Measurements from ENCODE around the gene UAP1L1.
A peak's percentile ranks its signal among the peaks of the same experiment; 100 is the strongest.
"Not testable (repeated sequence)": the region's sequence is repeated elsewhere in the genome, so short reads cannot be mapped to it uniquely, and the experiment has no call there.

Gene UAP1L1

DNA sequence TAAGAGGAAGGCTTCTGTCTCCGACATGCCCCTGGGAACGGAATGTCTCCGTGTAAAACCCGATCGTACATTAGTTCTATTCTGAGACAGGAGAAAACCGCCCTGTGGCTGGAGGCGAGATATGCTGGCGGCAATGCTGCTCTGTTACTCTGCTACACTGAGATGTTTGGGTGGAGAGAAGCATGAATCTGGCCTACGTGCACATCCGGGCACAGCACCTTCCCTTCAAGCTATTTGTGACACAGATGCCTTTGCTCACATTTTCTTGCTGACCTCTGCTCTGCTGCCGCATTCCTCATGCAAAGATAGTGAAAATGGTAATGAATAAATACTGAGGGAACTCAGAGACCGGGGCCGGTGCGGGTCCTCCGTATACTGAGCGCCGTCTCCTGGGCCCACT is 39.4 kb downstream of the UAP1L1 start:
- no peak for DNase-seq

DNA sequence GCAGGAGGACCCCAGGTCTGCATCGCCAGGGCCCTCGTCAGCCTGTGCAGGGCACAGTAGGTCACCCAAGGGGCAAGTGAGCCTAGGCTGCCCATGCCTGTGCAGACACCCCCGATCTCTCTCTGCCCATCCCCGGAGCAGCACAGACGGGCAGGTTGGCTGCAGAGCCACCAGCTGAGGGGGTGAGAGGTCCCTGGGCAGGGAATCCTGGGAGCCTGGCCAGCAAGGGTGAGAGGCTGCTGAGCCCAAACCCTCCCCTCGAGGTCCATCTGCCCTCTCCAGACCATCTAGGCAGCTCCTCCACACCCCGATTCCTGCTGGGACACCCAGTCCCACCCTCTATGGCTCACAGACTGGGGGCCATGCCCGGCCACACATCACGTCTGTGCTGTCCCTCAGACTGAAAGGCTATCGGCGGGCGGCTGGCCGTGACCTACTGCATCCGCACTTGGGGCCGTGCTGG is 40.0 kb downstream of the UAP1L1 start:
- no peak for DNase-seq

DNA sequence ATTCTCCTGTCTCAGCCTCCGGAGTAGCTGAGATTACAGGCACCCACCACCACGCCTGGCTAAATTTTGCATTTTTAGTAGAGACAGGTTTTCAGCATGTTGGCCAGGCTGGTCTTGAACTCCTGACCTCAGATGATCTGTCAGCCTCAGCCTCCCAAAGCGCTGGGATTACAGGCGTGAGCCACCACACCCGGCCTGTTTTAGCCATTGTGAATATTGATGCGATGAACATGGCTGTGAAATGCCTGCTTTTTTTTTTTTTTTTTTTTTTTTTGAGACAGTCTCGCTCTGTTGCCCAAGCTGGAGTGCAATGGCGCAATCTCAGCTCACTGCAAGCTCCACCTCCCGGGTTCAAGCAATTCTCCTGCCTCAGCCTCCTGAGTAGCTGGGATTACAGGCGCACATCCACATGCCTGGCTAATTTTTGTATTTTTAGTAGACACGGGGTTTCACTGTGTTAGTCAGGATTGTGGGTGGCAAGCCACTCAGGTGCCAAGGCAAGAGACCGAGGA is 40.8 kb downstream of the UAP1L1 start:
- not testable (repeated sequence) for DNase-seq

DNA sequence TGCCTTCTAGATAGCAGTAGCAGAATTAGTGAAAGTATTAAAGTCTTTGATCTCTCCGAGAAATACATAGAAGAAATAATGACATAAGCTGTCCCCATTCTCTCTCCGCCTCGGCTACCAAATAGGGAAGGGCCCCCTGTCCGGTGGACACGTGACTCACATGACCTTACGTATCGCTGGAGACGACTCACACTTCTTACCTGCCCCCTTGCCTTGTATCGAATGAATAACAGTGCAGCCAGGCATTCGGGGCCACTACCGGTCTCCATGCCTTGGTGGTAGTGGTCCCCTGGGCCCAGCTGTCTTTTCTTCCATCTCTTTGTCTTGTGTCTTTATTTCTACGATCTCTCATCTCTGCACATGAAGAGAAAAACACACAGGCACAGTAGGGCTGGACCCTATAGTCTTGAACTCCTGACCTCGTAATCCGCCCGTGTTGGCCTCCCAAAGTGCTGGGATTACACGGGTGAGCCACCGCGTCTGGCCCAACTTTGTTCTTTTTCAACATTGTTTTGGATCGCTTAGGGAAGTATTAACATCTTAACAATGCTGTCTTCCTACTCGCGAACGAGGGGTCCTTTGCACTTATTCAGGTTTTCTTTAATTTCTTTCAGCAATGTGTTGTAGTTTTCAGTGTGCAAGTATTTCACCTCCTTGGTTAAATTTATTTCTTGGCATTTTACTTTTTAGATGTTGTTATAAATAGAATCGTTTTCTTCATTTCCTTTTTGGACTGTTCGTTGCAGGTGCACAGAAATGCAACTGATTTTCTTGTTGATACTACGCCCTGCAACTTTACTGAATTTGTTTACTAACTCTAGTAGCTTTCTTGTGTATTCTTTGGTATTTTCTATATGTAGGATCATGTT is 44.8 kb downstream of the UAP1L1 start:
- not testable (repeated sequence) for DNase-seq

DNA sequence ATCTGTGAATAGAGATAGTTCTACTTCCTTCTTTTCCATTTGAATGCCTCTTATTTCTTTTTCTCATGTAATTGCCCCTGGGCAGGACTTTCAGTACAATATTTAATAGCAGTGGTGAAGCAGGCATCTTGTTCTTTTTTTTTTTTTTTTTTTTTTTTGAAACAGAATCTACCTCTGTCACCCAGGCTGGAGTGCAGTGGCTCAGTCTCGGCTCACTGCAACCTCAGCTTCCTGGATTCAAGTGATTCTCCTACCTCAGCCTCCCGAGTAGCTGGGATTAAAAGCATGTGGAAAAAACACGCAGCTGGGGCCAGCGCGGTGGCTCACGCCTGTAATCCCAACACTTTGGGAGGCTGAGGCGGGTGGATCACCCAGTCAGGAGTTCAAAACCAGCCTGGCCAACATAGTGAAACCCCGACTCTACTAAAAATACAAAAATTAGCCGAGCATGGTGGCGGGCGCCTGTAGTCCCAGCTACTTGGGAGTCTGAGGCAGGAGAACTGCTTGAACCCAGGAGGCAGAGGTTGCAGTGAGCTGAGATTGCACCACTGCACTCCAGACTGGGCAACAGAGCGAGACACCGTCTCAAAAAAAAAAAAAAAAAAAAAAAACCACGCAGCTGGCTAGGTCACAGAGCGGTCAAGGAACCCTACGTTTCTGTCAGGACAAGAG is 45.6 kb downstream of the UAP1L1 start:
- DNase-seq, result not testable (repeated sequence)

DNA sequence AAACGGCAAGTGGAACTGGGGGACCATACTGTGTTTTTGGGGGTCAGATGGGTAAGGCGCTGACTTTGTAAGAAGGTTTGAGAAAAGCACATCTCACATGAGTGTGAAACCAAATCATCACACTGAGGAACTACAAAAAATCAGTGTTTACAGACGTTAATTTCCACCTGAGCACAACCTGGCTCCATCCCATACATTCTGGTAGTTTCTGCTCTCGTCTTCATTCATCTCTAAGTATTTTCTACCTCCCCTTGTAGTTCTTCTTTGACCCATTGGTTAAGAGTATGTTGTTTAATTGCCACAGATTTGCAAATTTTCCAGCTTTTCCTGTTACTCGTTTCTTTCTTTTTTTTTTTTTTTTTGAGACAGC is 46.1 kb downstream of the UAP1L1 start:
- no peak for DNase-seq

DNA sequence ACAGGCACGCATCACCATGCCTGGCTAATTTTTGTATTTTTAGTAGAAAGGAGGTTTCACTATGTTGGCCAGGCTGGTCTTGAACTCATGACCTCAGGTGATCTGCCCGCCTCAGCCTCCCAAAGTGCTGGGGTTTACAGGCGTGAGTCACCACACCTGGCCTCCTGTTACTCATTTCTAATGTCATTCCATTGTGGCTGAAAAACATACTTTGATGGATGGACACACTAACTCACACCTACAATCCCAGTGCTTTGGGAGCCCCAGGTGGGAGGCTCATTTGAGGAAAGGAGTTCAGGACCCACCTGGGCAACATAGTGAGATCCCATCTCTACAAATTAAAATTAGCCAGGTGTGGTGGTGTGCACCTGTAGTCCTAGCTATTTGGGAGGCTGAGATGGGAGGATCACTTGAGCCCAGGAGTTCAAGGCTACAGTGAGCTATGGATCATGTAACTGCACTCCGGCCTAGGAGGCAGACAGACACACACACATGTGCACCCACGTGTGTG is 46.7 kb downstream of the UAP1L1 start:
- DNase-seq, result not testable (repeated sequence)

DNA sequence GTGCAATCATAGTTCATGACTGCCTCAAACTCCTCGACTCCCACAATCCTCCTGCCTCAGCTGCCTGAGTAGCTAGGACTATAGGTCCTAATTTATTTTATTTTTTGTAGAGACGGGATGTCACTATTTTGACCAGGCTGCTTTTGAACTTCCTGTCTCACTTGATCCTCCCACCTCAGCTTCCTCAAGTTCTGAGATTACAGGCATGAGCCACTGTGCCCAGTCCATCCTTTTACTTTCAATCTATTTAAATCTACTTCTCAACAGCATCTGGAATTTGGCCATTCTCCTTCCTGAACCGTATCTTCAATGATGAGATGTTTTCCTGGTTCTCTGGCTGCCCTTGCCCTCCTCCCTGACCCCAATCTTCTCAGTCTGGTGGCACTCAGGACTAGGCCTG is 49.5 kb downstream of the UAP1L1 start:
- DNase-seq, result no peak

DNA sequence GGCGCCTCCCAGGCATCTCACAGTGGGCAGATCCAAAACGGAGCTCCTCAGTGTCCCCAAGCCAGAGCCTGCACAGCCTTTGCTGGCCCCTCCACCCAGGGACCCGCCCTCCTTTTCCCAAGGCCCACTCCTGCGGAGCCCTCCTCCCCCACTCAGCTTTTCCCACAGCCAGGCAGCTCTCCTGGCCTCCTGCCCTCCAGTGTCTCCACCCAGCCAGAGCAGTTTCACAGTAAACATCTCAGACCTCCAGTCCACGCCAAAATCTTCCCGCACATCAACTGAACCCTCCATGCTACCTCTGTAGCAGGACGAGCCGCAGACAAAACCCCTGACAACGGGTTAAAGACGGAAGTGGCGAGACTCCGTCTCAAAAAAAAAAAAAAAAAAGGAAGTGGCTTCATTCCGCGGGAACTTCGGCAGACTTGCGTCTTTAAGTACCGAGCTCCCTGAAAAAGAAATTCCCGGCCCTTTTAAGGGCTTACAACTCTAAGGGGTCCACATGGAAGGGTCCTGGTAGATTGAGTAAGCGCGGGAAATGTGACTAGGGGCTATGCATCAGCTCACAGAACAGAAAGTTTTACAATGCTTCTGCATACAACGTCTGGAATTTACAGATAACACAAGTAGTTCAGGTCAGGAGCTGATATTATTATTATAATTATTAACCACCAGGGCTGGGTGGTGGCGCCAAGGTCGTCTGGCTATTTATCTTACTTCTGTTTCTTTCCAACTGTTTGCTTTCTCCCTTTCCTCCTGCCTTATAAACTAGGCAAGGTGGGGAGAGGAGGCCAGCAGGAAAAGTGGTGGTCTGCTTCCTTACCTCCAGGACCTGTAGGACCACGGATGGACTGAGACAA is 50.2 kb downstream of the UAP1L1 start:
- no peak for DNase-seq

DNA sequence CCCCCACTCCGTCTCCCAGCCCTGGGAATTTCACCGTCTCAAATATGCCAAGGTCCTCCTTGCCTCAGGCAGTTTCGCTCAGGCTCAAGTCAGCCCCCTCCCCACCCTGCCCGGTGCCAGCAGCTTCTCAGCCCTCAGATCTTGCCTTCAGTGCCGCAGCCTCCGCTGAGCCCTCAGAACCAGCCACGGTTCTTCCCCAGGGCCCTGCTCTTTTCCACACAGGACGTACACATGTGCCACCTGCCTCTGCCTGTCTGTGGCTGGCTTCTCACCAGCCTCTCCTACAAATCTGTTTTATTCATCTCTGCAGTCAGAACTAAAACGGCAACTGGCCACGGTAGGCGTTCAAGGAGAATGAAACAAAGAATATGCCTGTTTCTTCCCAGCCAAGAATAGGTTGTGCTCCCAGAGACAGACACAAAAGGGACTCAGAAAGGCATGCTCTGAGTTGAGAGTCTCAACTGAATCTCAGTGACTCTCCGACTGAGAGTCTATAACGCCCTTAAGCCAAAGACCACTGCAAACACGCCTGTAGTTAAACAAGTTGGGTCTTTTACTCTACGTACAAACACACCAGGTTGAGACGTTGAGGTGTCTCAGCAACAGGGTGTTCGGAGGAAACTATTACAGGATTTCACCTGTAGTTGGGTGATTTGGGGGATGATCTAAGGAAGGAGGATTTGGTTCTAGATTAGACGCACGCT is 51.0 kb downstream of the UAP1L1 start:
- no peak for DNase-seq

DNA sequence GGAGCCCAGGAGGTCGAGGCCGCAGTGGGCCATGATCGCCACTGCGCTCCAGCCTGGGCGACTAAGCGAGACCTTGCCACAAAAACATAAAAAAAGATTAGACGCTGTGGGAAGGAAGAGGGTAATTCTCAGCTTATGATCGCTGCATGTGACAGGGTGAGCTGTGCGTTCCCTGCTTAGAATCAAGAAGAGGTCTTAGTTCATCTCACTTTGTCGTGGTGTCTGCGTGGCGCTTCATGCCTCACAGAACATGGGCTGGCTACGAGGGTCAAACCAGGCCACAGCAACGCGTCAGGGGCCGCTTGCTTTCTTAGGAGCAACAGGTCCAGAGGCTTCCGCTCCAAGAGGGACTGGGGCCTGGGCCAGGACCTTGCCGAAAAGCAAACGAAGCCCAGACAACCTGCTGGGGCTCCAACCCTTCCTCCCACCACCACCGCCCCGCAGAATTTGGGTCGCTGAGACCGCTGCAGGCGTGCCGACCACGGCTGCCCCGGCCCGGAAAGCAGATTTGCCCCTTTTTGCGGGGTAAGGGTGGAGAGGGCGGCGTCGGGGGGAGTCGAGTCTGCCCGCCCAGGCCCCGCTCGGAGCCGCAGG is 51.6 kb downstream of the UAP1L1 start:
- DNase-seq, result no peak

DNA sequence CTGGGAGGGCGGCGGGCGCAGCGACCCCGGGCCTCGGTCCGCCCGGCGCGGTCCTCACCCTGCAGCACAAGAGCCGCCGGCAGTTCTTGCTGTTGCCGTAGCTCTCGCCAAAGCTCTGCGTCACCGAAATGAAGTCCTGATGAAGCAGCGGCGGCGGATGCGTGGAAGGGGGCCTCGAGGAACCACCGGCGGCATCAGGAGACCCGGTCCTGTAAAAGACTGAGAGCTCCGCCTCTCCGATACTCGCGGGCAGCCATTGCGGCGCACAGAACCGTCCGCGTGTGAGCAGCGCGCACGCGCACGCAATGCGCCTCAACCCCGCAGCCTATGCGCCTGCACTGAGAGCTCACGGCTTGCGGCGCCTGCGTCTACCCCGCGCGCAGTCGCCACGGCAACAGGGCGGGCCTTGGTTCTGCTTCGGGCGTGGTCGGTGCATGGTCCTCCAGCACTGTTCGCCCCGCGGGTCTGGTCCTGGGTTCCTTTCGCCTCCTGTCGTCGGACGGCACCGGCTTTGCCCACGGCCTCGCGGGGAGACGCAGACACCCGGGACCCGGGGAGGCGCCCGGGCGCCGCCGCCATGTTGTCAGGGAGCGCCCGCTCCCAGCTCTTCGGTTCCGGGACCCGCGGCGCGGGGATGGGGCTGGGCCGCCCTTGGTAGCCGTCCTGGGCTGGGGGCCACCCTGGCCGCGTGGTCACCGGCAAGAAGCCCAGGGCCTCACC is 52.3 kb downstream of the UAP1L1 start:
- peak; percentile 86 for DNase-seq

DNA sequence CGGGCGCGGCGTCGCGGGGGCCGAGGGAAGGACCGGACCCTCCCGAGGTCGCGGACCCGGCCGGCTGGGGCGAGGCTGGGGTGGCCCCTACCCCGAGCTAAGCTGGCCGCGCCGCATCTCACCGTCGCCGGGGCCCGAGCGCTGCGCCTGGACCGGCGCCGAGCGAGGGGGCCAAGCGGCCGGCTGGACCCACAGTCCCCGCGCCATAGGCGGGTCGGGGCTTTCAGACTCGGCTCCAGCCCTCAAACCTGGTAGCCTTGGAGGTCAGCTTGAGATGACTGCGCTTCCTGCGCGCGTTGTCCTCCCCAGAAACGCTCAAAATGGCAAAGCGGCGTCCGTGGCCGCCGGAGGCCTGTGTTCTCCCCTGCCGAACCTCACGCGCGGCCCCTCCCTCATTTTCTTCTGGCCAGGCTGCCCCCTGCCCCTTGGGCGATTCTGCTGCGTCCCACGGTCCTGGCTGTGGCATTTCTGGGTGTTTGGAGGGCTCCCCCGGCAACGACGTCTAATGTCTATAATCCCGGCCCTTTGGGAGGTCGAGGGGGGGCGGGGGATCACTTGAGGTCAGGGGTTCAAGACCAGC is 52.9 kb downstream of the UAP1L1 start:
- no peak for DNase-seq
